Peyer's patch (tissue), 4 donors: ENCODE data around the gene CNTNAP2. TPM values are rescaled to one million over a fixed set of nuclear protein-coding genes. Genes with fewer than 3 reads are reported as not detected.

Experiments used
- DNase-seq, 3 donors: peaks; one replicate each; pipeline ENCODE4 v3.0.0-alpha.2; 2017 to 2019
- H3K27ac ChIP-seq, 4 donors: fragments of 200-600 bp; sonication (generic); one replicate each; pipeline ENCODE4 v1.5.1; 2016 to 2019
- H3K27me3 ChIP-seq, 2 donors: fragments of 200-600 bp; sonication (generic); one replicate each; pipeline ENCODE4 v1.5.1; 2019
- H3K36me3 ChIP-seq, 3 donors: fragments of 200-600 bp; sonication (generic); one replicate each; pipeline ENCODE4 v1.5.1; 2016 to 2019
- H3K4me1 ChIP-seq, 4 donors: fragments of 200-600 bp; sonication (generic); one replicate each; pipeline ENCODE4 v1.5.1; 2016 to 2019
- H3K4me3 ChIP-seq, 4 donors: fragments of 200-600 bp; sonication (generic); 1 replicate in 3 of 4; 2 replicates in 1 of 4; pipeline ENCODE4 v1.5.1; 2016 to 2019; ENCODE audit warnings: mild to moderate bottlenecking in 1 of 4
- H3K9me3 ChIP-seq, 4 donors: fragments of 200-600 bp; sonication (generic); one replicate each; pipeline ENCODE4 v1.5.1; 2016 to 2019; ENCODE audit warnings: mild to moderate bottlenecking in 1 of 4
- CTCF ChIP-seq, 6 experiments: fragments of 450-650 bp in 4 of 6; fragments of 200-600 bp in 2 of 6; sonication (generic) in 1 of 6; IDR thresholded peaks; one replicate each; pipeline ENCODE4 v1.5.1; 2017 to 2019; ENCODE audit warnings: antibody characterized with exemption in 6 of 6, mild to moderate bottlenecking in 3 of 6, moderate library complexity in 1 of 6
- POLR2A ChIP-seq, 2 donors: fragments of 450-650 bp; IDR thresholded peaks; one replicate each; pipeline ENCODE4 v1.5.1; 2017; ENCODE audit warnings: antibody characterized with exemption in 2 of 2, mild to moderate bottlenecking in 2 of 2, moderate library complexity in 2 of 2
- total RNA-seq, 4 donors: library from RNA; depleted of rRNA; stranded (reverse); fragments of >200 nt; gene quantifications; one replicate each; pipeline ENCODE4 v1.1.0, GENCODE V29; 2016

Gene CNTNAP2
- total RNA-seq, 4 donors from 2014 or later = 1.5 to 4.9 (median 3.6) TPM

- no peak for DNase-seq
- Histone ChIP-seq H3K27me3 (no peaks in the 10 kb centered on the region), H3K9me3 (no peaks in the 10 kb centered on the region), H3K4me3 (no peak overlapping the region), H3K36me3 (no peaks in the 10 kb centered on the region), H3K4me1 (no peaks in the 10 kb centered on the region), H3K27ac (no peak overlapping the region)
- TF ChIP-seq POLR2A (IDR thresholded peaks at IDR 0.05) = no peak
- TF ChIP-seq CTCF (IDR thresholded peaks at IDR 0.05) = no peak
These were observed 2046.6 kb downstream of the CNTNAP2 start for GRCh38 chr7:148163246-148163645.

- no peak for DNase-seq
- Histone ChIP-seq H3K36me3 (no peaks in the 10 kb centered on the region), H3K4me1 (no peaks in the 10 kb centered on the region), H3K4me3 (no peak overlapping the region), H3K9me3 (no peaks in the 10 kb centered on the region), H3K27me3 (no peaks in the 10 kb centered on the region), H3K27ac (no peak overlapping the region)
- no peak for TF ChIP-seq POLR2A (IDR thresholded peaks at IDR 0.05)
- TF ChIP-seq CTCF (IDR thresholded peaks at IDR 0.05) = no peak
These were observed 2056.3 kb downstream of the CNTNAP2 start for GRCh38 chr7:148172920-148173319.

GRCh38 chr7:148173369-148173768 lies 2056.8 kb downstream of the CNTNAP2 start:
- no peaks in the 10 kb centered on the region for H3K27me3 ChIP-seq

GRCh38 chr7:148174376-148174775 lies 2057.8 kb downstream of the CNTNAP2 start:
- no peaks in the 10 kb centered on the region for H3K9me3 ChIP-seq
- no peaks in the 10 kb centered on the region for H3K27me3 ChIP-seq
- H3K4me3 ChIP-seq = no peak overlapping the region
- TF ChIP-seq CTCF (IDR thresholded peaks at IDR 0.05) (no peak), POLR2A (IDR thresholded peaks at IDR 0.05) (no peak)
- no peaks in the 10 kb centered on the region for H3K36me3 ChIP-seq
- DNase-seq = no peak
- no peak overlapping the region for H3K27ac ChIP-seq
- no peaks in the 10 kb centered on the region for H3K4me1 ChIP-seq

More at GRCh38 chr7:148173369-148173768, 2056.8 kb downstream of the CNTNAP2 start:
- no peak for TF ChIP-seq CTCF (IDR thresholded peaks at IDR 0.05)
- TF ChIP-seq POLR2A (IDR thresholded peaks at IDR 0.05) = no peak
- no peak for DNase-seq
- H3K27ac ChIP-seq = no peak overlapping the region
- no peaks in the 10 kb centered on the region for H3K4me1 ChIP-seq
- H3K9me3 ChIP-seq = no peaks in the 10 kb centered on the region
- H3K36me3 ChIP-seq = no peaks in the 10 kb centered on the region
- no peak overlapping the region for H3K4me3 ChIP-seq

GRCh38 chr7:148175512-148175911 lies 2058.9 kb downstream of the CNTNAP2 start:
- H3K4me1 ChIP-seq = no peaks in the 10 kb centered on the region
- no peak overlapping the region for H3K4me3 ChIP-seq
- H3K27ac ChIP-seq = no peak overlapping the region
- no peak for TF ChIP-seq CTCF (IDR thresholded peaks at IDR 0.05)
- H3K9me3 ChIP-seq = no peaks in the 10 kb centered on the region
- no peaks in the 10 kb centered on the region for H3K27me3 ChIP-seq
- no peaks in the 10 kb centered on the region for H3K36me3 ChIP-seq
- no peak for DNase-seq

GRCh38 chr7:148177972-148178371 lies 2061.4 kb downstream of the CNTNAP2 start:
- no peak for DNase-seq
- no peaks in the 10 kb centered on the region for H3K27me3 ChIP-seq
- H3K4me1 ChIP-seq = no peaks in the 10 kb centered on the region
- no peaks in the 10 kb centered on the region for H3K36me3 ChIP-seq
- H3K27ac ChIP-seq = no peak overlapping the region
- no peaks in the 10 kb centered on the region for H3K9me3 ChIP-seq
- TF ChIP-seq CTCF (IDR thresholded peaks at IDR 0.05) (no peak), POLR2A (IDR thresholded peaks at IDR 0.05) (no peak)
- H3K4me3 ChIP-seq = no peak overlapping the region
